GM23338 (cell line): ENCODE measurements around the gene TANGO2. TPM values are rescaled to one million over a fixed set of nuclear protein-coding genes. Genes with fewer than 3 reads are reported as not detected.

Source experiments
- ATAC-seq: fragments of 200-7000 bp; cut with Tn5 transposase; 3 replicates; pipeline ENCODE4 v1.9.1; 2020
- DNase-seq: peaks from one replicate; pipeline ENCODE4 v3.0.0-alpha.2; 2015; ENCODE audit warnings: low spot score
- H2AFZ ChIP-seq: fragments of 200-600 bp; sonication (generic); 2 replicates; pipeline ENCODE4 v1.8.0; 2016; ENCODE audit warnings: antibody characterized with exemption, mild to moderate bottlenecking, moderate library complexity
- H3F3A ChIP-seq: fragments of 200-600 bp; sonication (generic); replicated peaks from 2 replicates; pipeline ENCODE4 v1.8.0; 2017; ENCODE audit warnings: antibody characterized with exemption, mixed run types, low read depth
- H3K27ac ChIP-seq: fragments of 200-600 bp; sonication (generic); 2 replicates; pipeline ENCODE4 v1.6.1; 2016; ENCODE audit warnings: low read depth
- H3K27me3 ChIP-seq: fragments of 200-600 bp; sonication (generic); 2 replicates; pipeline ENCODE4 v1.8.0; 2016; ENCODE audit warnings: mild to moderate bottlenecking, mixed run types, moderate library complexity; ENCODE audit not compliant: insufficient read depth
- H3K36me3 ChIP-seq: fragments of 200-600 bp; sonication (generic); 2 replicates; pipeline ENCODE4 v1.8.0; 2016; ENCODE audit warnings: mild to moderate bottlenecking; ENCODE audit not compliant: insufficient read depth
- H3K4me1 ChIP-seq: fragments of 200-600 bp; sonication (generic); 2 replicates; pipeline ENCODE4 v1.8.0; 2016; ENCODE audit warnings: mild to moderate bottlenecking, moderate library complexity; ENCODE audit not compliant: insufficient read depth
- H3K4me2 ChIP-seq: fragments of 200-600 bp; sonication (generic); 2 replicates; pipeline ENCODE4 v1.7.1; 2017; ENCODE audit warnings: mixed run types
- H3K4me3 ChIP-seq: fragments of 200-600 bp; sonication (generic); 2 replicates; pipeline ENCODE4 v1.6.1; 2016; ENCODE audit warnings: mixed run types
- H3K79me2 ChIP-seq: fragments of 200-600 bp; sonication (generic); replicated peaks from 2 replicates; pipeline ENCODE4 v1.8.0; 2017; ENCODE audit warnings: mild to moderate bottlenecking; ENCODE audit not compliant: insufficient read depth
- H3K9me2 ChIP-seq: fragments of 200-600 bp; sonication (generic); 2 replicates; pipeline ENCODE4 v1.8.0; 2017; ENCODE audit not compliant: insufficient read depth
- H4K20me1 ChIP-seq: fragments of 200-600 bp; sonication (generic); replicated peaks from 2 replicates; pipeline ENCODE4 v1.8.0; 2017; ENCODE audit warnings: mild to moderate bottlenecking; ENCODE audit not compliant: insufficient read depth
- H3K27ac Mint-ChIP-seq: 2 replicates; pipeline ENCODE4 v1.8.0; 2020; ENCODE audit warnings: inconsistent platforms, mild to moderate bottlenecking, moderate library complexity, mixed read lengths
- H3K27me3 Mint-ChIP-seq: 3 replicates; pipeline ENCODE4 v1.8.0; 2022; ENCODE audit warnings: low read depth, mild to moderate bottlenecking, moderate library complexity, mixed read lengths, inconsistent platforms; ENCODE audit not compliant: insufficient read depth, poor library complexity
- H3K36me3 Mint-ChIP-seq: 3 replicates; pipeline ENCODE4 v1.8.0; 2021; ENCODE audit warnings: low read depth, mild to moderate bottlenecking, inconsistent platforms, moderate library complexity, mixed read lengths
- H3K4me1 Mint-ChIP-seq: 3 replicates; pipeline ENCODE4 v1.8.0; 2020; ENCODE audit warnings: mild to moderate bottlenecking, inconsistent platforms, mixed read lengths
- H3K4me3 Mint-ChIP-seq: 3 replicates; pipeline ENCODE4 v1.8.0; 2021; ENCODE audit warnings: moderate library complexity, mild to moderate bottlenecking, inconsistent platforms, mixed read lengths
- H3K9me3 Mint-ChIP-seq: 3 replicates; pipeline ENCODE4 v1.8.0; 2020; ENCODE audit warnings: moderate library complexity, mild to moderate bottlenecking, inconsistent platforms, mixed read lengths
- CREB1 ChIP-seq: fragments of 250-450 bp; sonication (Bioruptor Pico); IDR thresholded peaks from 2 replicates; pipeline ENCODE4 v1.5.0; 2020; ENCODE audit warnings: low read depth, mild to moderate bottlenecking, moderate library complexity
- EZH2 ChIP-seq: fragments of 200-600 bp; sonication (generic); IDR thresholded peaks from one replicate; pipeline ENCODE4 v1.8.0; 2017; ENCODE audit warnings: antibody characterized with exemption, mild to moderate bottlenecking, low read depth; ENCODE audit not compliant: unreplicated experiment
- EZH2phosphoT487 ChIP-seq: fragments of 200-600 bp; sonication (generic); IDR thresholded peaks from one replicate; pipeline ENCODE4 v1.8.1; 2018; ENCODE audit warnings: antibody characterized with exemption; ENCODE audit not compliant: unreplicated experiment
- JUNB ChIP-seq: IDR thresholded peaks from one replicate; pipeline ENCODE4 v1.6.1; 2016; ENCODE audit warnings: antibody characterized with exemption; ENCODE audit not compliant: unreplicated experiment
- NANOG ChIP-seq: IDR thresholded peaks from 2 replicates; pipeline ENCODE4 v1.6.1; 2016; ENCODE audit warnings: antibody characterized with exemption, borderline replicate concordance
- POLR2AphosphoS5 ChIP-seq: IDR thresholded peaks from 2 replicates; pipeline ENCODE4 v1.6.1; 2016; ENCODE audit warnings: antibody characterized with exemption, low read depth
- STAT1 ChIP-seq: IDR thresholded peaks from one replicate; pipeline ENCODE4 v1.6.1; 2016; ENCODE audit warnings: antibody characterized with exemption; ENCODE audit not compliant: unreplicated experiment
- ZNF114 ChIP-seq: fragments of 250-450 bp; sonication (Bioruptor Pico); IDR thresholded peaks from 2 replicates; pipeline ENCODE4 v1.5.0; 2020; ENCODE audit warnings: mild to moderate bottlenecking, moderate library complexity
- ZNF331 ChIP-seq: fragments of 250-450 bp; sonication (Bioruptor Pico); IDR thresholded peaks from 2 replicates; pipeline ENCODE4 v1.5.0; 2020; ENCODE audit warnings: low read depth, mild to moderate bottlenecking, moderate library complexity
- polyA plus RNA-seq: library from polyadenylated mRNA; unstranded; fragments of >200 nt; fragmentation: Nextera tagmentation; extraction: Ambion mirVana; gene quantifications from 2 replicates; pipeline ENCODE4 v1.2.1, GENCODE V29; 2016
- total RNA-seq: library from RNA; depleted of rRNA; stranded (reverse); fragments of >200 nt; shearing (Covaris generic); gene quantifications from 2 replicates; pipeline ENCODE4 v1.2.3, GENCODE V29; 2014
- TF ChIP-seq, protein P1 (sequence below): IDR thresholded peaks from one replicate; pipeline ENCODE4 v1.6.1; 2018; ENCODE audit warnings: antibody characterized with exemption; ENCODE audit not compliant: unreplicated experiment
- TF ChIP-seq, protein P2 (sequence below): fragments of 250-450 bp; sonication (Bioruptor Pico); IDR thresholded peaks from 2 replicates; pipeline ENCODE4 v1.5.0; 2020; ENCODE audit warnings: mild to moderate bottlenecking, moderate library complexity
- TF ChIP-seq, protein P3 (sequence below), 2 experiments: fragments of 200-600 bp in 1 of 2; sonication (generic) in 1 of 2; conservative IDR thresholded peaks; 2 replicates each; pipeline versions ENCODE4 v1.5.1 to v1.6.1; 2016 to 2017; ENCODE audit warnings: antibody characterized with exemption in 2 of 2, low read depth in 2 of 2, mild to moderate bottlenecking in 2 of 2, moderate library complexity in 1 of 2
- TF ChIP-seq, protein P4 (sequence below): IDR thresholded peaks from 2 replicates; pipeline ENCODE4 v1.6.1; 2016; ENCODE audit warnings: antibody characterized with exemption

The TANGO2 gene
- total and polyA plus RNA-seq, 2 experiments from 2014 or later: 6.9 to 15.0 TPM

DNA sequence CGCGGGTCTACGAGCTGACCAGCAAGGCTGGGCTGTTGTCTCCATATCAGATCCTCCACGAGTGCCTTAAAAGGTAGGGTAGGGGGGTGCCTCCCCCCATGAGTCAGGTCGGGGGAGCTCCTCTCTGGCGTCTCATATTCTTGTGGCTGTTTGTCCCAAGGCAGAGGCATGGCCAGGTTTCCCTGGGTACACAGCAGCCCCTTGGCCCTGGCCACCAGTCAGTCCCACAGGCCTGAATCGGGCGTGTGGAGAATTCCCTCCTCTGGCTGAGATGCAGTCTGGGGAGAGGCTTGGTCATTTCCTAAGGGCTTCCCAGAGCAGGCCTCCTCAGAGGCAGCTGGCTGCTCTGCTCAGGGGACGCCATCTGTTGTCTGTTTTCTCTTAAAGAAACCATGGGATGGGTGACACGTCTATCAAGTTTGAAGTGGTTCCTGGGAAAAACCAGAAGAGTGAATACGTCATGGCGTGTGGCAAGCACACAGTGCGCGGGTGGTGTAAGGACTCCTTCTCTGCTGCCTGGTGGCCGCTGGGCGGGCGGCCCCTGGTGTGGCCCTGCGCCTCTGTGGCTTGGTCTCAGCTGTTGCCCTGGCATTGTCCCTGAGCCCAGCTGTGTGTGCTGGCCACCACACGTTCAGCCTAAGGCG, 85.4 kb downstream of the TANGO2 start:
- no peak for TF ChIP-seq CREB1 (CRISPR knock-in tag)
- no peak for TF ChIP-seq JUNB
- TF ChIP-seq ZNF114: no peak
- TF ChIP-seq, protein P1, sequence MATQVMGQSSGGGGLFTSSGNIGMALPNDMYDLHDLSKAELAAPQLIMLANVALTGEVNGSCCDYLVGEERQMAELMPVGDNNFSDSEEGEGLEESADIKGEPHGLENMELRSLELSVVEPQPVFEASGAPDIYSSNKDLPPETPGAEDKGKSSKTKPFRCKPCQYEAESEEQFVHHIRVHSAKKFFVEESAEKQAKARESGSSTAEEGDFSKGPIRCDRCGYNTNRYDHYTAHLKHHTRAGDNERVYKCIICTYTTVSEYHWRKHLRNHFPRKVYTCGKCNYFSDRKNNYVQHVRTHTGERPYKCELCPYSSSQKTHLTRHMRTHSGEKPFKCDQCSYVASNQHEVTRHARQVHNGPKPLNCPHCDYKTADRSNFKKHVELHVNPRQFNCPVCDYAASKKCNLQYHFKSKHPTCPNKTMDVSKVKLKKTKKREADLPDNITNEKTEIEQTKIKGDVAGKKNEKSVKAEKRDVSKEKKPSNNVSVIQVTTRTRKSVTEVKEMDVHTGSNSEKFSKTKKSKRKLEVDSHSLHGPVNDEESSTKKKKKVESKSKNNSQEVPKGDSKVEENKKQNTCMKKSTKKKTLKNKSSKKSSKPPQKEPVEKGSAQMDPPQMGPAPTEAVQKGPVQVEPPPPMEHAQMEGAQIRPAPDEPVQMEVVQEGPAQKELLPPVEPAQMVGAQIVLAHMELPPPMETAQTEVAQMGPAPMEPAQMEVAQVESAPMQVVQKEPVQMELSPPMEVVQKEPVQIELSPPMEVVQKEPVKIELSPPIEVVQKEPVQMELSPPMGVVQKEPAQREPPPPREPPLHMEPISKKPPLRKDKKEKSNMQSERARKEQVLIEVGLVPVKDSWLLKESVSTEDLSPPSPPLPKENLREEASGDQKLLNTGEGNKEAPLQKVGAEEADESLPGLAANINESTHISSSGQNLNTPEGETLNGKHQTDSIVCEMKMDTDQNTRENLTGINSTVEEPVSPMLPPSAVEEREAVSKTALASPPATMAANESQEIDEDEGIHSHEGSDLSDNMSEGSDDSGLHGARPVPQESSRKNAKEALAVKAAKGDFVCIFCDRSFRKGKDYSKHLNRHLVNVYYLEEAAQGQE: no peak
- no peak for TF ChIP-seq POLR2AphosphoS5
- no peak for TF ChIP-seq EZH2
- TF ChIP-seq ZNF331 (CRISPR knock-in tag): no peak
- TF ChIP-seq, protein P2, sequence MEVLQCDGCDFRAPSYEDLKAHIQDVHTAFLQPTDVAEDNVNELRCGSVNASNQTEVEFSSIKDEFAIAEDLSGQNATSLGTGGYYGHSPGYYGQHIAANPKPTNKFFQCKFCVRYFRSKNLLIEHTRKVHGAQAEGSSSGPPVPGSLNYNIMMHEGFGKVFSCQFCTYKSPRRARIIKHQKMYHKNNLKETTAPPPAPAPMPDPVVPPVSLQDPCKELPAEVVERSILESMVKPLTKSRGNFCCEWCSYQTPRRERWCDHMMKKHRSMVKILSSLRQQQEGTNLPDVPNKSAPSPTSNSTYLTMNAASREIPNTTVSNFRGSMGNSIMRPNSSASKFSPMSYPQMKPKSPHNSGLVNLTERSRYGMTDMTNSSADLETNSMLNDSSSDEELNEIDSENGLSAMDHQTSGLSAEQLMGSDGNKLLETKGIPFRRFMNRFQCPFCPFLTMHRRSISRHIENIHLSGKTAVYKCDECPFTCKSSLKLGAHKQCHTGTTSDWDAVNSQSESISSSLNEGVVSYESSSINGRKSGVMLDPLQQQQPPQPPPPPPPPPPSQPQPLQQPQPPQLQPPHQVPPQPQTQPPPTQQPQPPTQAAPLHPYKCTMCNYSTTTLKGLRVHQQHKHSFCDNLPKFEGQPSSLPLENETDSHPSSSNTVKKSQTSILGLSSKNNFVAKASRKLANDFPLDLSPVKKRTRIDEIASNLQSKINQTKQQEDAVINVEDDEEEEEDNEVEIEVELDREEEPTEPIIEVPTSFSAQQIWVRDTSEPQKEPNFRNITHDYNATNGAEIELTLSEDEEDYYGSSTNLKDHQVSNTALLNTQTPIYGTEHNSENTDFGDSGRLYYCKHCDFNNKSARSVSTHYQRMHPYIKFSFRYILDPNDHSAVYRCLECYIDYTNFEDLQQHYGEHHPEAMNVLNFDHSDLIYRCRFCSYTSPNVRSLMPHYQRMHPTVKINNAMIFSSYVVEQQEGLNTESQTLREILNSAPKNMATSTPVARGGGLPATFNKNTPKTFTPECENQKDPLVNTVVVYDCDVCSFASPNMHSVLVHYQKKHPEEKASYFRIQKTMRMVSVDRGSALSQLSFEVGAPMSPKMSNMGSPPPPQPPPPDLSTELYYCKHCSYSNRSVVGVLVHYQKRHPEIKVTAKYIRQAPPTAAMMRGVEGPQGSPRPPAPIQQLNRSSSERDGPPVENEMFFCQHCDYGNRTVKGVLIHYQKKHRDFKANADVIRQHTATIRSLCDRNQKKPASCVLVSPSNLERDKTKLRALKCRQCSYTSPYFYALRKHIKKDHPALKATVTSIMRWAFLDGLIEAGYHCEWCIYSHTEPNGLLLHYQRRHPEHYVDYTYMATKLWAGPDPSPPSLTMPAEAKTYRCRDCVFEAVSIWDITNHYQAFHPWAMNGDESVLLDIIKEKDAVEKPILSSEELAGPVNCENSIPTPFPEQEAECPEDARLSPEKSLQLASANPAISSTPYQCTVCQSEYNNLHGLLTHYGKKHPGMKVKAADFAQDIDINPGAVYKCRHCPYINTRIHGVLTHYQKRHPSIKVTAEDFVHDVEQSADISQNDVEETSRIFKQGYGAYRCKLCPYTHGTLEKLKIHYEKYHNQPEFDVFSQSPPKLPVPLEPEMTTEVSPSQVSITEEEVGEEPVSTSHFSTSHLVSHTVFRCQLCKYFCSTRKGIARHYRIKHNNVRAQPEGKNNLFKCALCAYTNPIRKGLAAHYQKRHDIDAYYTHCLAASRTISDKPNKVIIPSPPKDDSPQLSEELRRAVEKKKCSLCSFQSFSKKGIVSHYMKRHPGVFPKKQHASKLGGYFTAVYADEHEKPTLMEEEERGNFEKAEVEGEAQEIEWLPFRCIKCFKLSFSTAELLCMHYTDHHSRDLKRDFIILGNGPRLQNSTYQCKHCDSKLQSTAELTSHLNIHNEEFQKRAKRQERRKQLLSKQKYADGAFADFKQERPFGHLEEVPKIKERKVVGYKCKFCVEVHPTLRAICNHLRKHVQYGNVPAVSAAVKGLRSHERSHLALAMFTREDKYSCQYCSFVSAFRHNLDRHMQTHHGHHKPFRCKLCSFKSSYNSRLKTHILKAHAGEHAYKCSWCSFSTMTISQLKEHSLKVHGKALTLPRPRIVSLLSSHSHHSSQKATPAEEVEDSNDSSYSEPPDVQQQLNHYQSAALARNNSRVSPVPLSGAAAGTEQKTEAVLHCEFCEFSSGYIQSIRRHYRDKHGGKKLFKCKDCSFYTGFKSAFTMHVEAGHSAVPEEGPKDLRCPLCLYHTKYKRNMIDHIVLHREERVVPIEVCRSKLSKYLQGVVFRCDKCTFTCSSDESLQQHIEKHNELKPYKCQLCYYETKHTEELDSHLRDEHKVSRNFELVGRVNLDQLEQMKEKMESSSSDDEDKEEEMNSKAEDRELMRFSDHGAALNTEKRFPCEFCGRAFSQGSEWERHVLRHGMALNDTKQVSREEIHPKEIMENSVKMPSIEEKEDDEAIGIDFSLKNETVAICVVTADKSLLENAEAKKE (CRISPR knock-in tag): no peak
- TF ChIP-seq, protein P3, sequence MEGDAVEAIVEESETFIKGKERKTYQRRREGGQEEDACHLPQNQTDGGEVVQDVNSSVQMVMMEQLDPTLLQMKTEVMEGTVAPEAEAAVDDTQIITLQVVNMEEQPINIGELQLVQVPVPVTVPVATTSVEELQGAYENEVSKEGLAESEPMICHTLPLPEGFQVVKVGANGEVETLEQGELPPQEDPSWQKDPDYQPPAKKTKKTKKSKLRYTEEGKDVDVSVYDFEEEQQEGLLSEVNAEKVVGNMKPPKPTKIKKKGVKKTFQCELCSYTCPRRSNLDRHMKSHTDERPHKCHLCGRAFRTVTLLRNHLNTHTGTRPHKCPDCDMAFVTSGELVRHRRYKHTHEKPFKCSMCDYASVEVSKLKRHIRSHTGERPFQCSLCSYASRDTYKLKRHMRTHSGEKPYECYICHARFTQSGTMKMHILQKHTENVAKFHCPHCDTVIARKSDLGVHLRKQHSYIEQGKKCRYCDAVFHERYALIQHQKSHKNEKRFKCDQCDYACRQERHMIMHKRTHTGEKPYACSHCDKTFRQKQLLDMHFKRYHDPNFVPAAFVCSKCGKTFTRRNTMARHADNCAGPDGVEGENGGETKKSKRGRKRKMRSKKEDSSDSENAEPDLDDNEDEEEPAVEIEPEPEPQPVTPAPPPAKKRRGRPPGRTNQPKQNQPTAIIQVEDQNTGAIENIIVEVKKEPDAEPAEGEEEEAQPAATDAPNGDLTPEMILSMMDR (conservative IDR thresholded peaks at IDR 0.05; ENCODE audit: low read depth in 2 of 2): no peak
- TF ChIP-seq NANOG: no peak
- TF ChIP-seq EZH2phosphoT487: no peak
- TF ChIP-seq, protein P4, sequence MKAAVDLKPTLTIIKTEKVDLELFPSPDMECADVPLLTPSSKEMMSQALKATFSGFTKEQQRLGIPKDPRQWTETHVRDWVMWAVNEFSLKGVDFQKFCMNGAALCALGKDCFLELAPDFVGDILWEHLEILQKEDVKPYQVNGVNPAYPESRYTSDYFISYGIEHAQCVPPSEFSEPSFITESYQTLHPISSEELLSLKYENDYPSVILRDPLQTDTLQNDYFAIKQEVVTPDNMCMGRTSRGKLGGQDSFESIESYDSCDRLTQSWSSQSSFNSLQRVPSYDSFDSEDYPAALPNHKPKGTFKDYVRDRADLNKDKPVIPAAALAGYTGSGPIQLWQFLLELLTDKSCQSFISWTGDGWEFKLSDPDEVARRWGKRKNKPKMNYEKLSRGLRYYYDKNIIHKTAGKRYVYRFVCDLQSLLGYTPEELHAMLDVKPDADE: no peak
- TF ChIP-seq STAT1: no peak
- peaks cover 23% of the 10 kb centered on the region for H3K36me3 ChIP-seq
- peaks cover 25% of the 10 kb centered on the region for H3K79me2 ChIP-seq
- peaks cover 29% of the 10 kb centered on the region for H3K27me3 Mint-ChIP-seq
- no peak overlapping the region for H3K4me3 Mint-ChIP-seq
- H3K9me3 Mint-ChIP-seq: no peaks in the 10 kb centered on the region
- H3K4me3 ChIP-seq: no peak overlapping the region
- DNase-seq (no peak), ATAC-seq (no peak)
- peaks cover 3% of the 10 kb centered on the region; the same call in 2 of the 3 replicates for H3K4me1 Mint-ChIP-seq
- no peak overlapping the region for H3K27ac Mint-ChIP-seq
- H3F3A ChIP-seq: peaks cover 27% of the 10 kb centered on the region
- no peak overlapping the region for H3K4me2 ChIP-seq
- no peaks in the 10 kb centered on the region for H3K9me2 ChIP-seq
- no peak overlapping the region for H3K27ac ChIP-seq
- no peak overlapping the region for H2AFZ ChIP-seq
- no peaks in the 10 kb centered on the region for H3K4me1 ChIP-seq
- H3K36me3 Mint-ChIP-seq: peaks cover 88% of the 10 kb centered on the region
- no peaks in the 10 kb centered on the region for H3K27me3 ChIP-seq
- H4K20me1 ChIP-seq: peaks cover 48% of the 10 kb centered on the region
